ENCODE results near the gene SERPINA6. TPM values are rescaled to one million over a fixed set of nuclear protein-coding genes. Genes with fewer than 3 reads are reported as not detected.
"Not testable (repeated sequence)": the region's sequence is repeated elsewhere in the genome, so short reads cannot be mapped to it uniquely, and the experiment has no call there.

Gene SERPINA6
- total RNA-seq, 1 donor from 2014 or later, result not detected

DNA sequence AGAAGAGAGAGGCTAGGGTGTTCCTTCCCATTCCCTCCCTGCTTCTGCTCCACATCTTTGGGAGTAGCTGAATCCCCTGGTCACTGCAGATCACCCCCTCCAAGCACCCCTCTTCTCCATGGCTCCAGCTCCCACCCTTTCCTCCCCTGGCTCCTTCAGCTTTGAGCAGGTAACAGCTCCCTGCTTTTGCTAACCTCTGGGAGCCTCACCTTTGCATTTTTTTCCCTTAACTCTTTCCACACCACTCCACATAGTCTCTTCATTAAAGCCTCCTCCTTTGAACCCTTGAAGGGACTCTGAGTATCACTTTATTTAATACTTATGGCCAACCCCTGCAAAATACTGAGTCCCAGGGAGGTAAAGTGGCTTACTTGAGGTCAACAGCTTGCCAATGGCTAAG lies 25.7 kb upstream of the SERPINA6 start:
- DNase-seq, result no peak
- Histone ChIP-seq H3K4me1 (no peaks in the 10 kb centered on the region), H3K27me3 (ENCODE audit: low read depth) (peaks cover 50% of the 10 kb centered on the region), H3K9me3 (replicated peaks) (no peaks in the 10 kb centered on the region), H3K4me3 (no peak overlapping the region), H3K27ac (replicated peaks) (no peak overlapping the region), H3K36me3 (no peaks in the 10 kb centered on the region)
- intact Hi-C loops (cut with micrococcal nuclease), result no loop called here
- TF ChIP-seq, protein P1, sequence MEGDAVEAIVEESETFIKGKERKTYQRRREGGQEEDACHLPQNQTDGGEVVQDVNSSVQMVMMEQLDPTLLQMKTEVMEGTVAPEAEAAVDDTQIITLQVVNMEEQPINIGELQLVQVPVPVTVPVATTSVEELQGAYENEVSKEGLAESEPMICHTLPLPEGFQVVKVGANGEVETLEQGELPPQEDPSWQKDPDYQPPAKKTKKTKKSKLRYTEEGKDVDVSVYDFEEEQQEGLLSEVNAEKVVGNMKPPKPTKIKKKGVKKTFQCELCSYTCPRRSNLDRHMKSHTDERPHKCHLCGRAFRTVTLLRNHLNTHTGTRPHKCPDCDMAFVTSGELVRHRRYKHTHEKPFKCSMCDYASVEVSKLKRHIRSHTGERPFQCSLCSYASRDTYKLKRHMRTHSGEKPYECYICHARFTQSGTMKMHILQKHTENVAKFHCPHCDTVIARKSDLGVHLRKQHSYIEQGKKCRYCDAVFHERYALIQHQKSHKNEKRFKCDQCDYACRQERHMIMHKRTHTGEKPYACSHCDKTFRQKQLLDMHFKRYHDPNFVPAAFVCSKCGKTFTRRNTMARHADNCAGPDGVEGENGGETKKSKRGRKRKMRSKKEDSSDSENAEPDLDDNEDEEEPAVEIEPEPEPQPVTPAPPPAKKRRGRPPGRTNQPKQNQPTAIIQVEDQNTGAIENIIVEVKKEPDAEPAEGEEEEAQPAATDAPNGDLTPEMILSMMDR (IDR thresholded peaks at IDR 0.05; ENCODE audit: borderline replicate concordance), result no peak

DNA sequence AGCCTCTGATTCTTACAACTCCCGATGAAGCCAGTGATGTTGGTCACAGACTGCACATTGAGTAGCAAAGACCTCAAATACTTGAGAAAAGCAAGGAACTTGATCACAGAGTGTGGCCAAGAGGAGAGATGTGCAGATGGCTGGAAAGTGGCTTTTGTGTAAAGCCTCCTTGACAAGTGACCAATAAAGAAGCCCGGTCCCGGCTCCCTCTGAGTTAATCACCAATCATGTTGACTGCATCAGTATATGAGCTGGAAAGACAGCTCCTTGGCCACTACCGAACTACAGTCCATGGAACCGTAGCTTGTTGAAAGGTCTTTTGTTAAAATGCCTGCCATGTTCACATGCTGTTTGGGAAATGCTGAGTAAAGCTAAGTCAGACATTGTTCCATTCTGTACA lies 23.7 kb upstream of the SERPINA6 start:
- no peak for DNase-seq
- intact Hi-C loops (cut with micrococcal nuclease), result no loop called here
- no peak overlapping the region for H3K27ac ChIP-seq (replicated peaks)
- H3K9me3 ChIP-seq (replicated peaks), result no peaks in the 10 kb centered on the region
- H3K4me1 ChIP-seq, result peaks cover 11% of the 10 kb centered on the region
- TF ChIP-seq, protein P1 (IDR thresholded peaks at IDR 0.05; ENCODE audit: borderline replicate concordance), result no peak
- H3K36me3 ChIP-seq, result no peaks in the 10 kb centered on the region
- H3K27me3 ChIP-seq (ENCODE audit: low read depth), result peaks cover 35% of the 10 kb centered on the region
- H3K4me3 ChIP-seq, result no peak overlapping the region

DNA sequence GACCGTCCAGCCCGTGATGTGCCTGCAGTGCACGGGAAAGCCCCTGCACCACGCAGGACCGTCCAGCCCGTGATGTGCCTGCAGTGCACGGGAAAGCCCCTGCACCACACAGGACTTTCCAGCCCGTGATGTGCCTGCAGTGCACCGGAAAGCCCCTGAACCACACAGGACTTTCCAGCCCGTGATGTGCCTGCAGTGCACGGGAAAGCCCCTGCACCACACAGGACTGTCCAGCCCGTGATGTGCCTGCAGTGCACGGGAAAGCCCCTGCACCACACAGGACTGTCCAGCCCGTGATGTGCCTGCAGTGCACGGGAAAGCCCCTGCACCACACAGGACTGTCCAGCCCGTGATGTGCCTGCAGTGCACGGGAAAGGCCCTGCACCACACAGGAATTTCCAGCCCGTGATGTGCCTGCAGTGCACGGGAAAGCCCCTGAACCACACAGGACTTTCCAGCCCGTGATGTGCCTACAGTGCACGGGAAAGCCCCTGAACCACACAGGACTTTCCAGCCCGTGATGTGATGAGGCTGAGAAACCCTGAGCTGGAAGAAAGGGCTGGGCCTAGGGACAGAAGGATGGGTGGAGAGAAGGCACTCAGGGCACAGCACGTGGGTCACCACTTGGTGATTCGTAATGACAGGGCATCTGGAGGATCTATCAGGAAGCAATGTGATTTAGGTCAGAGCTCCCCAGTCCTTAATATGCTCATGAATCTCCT lies 23.1 kb upstream of the SERPINA6 start:
- H3K4me3 ChIP-seq; intact Hi-C loops (cut with micrococcal nuclease); DNase-seq; H3K27ac ChIP-seq (replicated peaks); H3K36me3 ChIP-seq; H3K9me3 ChIP-seq (replicated peaks): not testable (repeated sequence)
- peaks cover 28% of the 10 kb centered on the region for H3K27me3 ChIP-seq (ENCODE audit: low read depth)
- H3K4me1 ChIP-seq, result peaks cover 14% of the 10 kb centered on the region

DNA sequence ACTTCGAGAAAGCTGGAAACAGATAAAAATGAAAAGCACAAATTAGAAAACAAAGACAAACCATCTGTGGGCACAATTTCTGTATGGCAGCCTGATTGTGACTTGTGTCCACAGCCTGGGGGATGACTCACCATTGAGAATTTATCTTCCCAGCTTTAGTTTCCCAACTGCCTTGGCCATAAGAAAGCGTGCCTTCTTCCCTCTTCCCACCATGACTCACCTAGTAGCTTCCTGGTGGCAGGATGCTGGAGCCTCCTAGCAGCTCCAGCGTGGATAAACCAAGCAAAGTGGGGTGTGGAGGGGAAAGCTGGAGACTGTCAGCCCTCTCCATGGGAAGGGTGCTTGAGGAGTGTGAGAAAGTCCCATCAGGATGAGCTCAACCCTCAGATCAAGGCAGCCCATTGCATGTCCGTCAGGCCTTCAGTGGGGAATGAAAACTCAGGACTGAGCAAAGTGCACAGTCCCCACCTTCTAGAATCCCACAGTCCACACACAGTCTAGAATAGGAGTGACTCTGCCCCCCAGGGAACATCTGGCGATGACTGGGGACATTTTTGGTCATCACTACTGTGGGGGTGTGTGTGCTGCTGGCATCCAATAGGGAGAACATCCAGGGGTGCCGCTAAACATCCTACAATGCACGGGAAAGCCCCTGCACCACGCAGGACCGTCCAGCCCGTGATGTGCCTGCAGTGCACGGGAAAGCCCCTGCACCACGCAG lies 22.4 kb upstream of the SERPINA6 start:
- Histone ChIP-seq H3K9me3 (replicated peaks) (no peaks in the 10 kb centered on the region), H3K4me1 (peaks cover 14% of the 10 kb centered on the region), H3K4me3 (no peak overlapping the region), H3K36me3 (no peaks in the 10 kb centered on the region), H3K27ac (replicated peaks) (no peak overlapping the region), H3K27me3 (ENCODE audit: low read depth) (peaks cover 24% of the 10 kb centered on the region)
- intact Hi-C loops (cut with micrococcal nuclease), result no loop called here
- TF ChIP-seq, protein P1 (IDR thresholded peaks at IDR 0.05; ENCODE audit: borderline replicate concordance), result no peak
- no peak for DNase-seq

DNA sequence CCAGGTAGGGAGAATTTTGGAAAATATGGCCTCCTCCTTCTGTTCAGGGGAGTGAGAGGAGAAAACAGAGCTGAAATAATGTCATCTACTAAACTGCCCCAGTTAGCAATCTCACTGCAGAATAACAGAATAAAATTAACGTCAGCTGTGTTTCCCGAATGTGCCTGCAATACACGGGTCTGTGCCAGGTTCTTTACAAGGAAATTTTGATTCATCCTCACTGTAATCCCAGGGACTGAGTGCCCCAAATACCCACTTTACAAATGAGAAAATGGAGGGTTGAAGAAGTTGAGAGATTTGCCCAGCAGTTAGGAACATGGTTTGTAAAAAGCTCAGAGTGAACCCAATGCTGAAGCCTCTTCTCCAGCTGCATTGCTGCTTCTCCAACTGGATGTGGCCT lies 21.3 kb upstream of the SERPINA6 start:
- Histone ChIP-seq H3K4me1 (peaks cover 14% of the 10 kb centered on the region), H3K27ac (replicated peaks) (no peak overlapping the region), H3K9me3 (replicated peaks) (no peaks in the 10 kb centered on the region), H3K27me3 (ENCODE audit: low read depth) (peaks cover 16% of the 10 kb centered on the region), H3K4me3 (no peak overlapping the region), H3K36me3 (no peaks in the 10 kb centered on the region)
- no peak for DNase-seq
- intact Hi-C loops (cut with micrococcal nuclease), result no loop called here
- TF ChIP-seq, protein P1 (IDR thresholded peaks at IDR 0.05; ENCODE audit: borderline replicate concordance), result no peak
